NCI-H345 treated with DMSO at 0.1 percent for 48 hours (cell line): Measurements from ENCODE around the gene WDR46.
"Not testable (repeated sequence)": the region's sequence is repeated elsewhere in the genome, so short reads cannot be mapped to it uniquely, and the experiment has no call there.

Source experiments
- DNase-seq: peaks from one replicate; lab custom pipeline; 2025; ENCODE audit not compliant: unreplicated experiment; lab: John Stamatoyannopoulos, UW

Gene WDR46

DNA sequence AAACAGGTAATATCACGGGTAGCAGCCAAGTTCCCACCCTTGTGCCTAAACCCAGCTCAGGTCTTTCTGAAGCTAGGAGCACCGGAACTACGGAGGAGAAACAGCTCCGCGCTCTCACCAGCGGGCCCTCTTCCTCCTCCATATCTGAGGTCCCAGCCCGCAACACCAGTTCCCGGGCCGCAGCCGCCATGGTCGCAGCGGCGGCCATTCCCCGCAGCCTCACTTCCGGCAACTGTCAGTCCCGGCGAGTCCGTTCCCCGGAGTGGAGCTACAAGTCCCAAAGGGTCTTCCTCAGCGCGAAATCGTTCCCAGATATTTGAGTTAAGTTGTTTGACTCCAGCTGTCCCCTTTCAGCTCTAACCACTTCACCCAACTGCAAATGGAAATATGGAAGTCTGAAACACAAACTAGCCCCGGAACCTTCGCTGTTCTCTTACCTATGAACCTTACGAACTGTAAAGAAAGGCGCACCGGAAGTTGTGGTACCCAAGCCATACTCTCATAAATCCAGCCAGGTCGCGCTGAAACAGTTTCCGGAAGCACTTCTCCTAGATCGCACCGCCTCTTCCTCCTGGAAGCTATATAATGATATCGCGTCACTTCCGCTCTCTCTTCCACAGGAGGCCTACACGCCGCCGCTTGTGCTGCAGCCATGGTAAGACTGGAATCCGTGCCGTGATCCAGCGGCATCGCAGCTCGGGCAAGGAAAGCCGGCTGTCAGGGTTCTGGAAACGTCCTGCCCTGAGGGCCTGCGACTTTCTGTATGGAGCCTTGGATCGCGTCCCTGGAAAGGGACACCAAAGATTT lies 17.4 kb downstream of the WDR46 start, which contains the start of the genes RPS18 and VPS52:
RPS18 (plus strand) TSS at position 608 of the 807 bp plus-strand sequence; CDS start at position 653, 45 bp downstream.
VPS52 (minus strand) TSS at position 409 of the 807 bp plus-strand sequence; CDS start at position 208, 201 bp downstream.
- peak; percentile 96 for DNase-seq

DNA sequence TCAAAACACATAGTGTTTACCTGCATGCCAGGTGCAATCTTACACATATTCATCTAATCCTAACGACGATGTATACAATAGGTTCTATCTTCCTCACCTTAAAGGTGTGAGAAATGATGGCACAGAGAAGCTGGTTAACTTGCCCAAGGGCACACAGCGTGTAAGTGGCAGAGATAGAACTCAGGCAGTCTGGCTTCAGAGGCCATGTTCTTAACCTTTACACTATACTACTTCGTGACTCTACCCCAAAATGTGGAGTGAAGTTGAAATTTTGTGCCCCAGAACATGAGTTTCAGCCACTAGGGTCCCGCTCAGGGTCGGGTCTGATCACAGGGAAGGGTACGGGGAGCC lies 17.9 kb downstream of the WDR46 start:
- DNase-seq, result no peak

DNA sequence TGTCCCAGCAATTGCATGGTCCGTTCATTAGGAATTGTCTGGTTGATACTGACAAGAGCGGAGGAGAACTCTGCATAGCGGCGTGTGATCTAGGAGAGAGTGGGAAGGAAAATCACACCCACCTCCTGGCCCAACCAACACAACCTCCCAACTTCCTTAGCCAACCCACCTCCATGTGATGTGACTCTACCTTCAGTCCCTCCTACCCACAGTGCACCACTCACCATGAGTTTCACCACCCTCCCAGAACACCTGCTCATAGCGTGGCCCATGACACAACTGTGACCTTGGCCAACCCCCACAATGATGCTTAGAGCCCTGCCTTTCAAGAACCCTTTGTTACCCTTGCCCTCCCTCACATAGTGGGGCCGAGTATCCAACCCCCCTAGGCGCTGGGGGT lies 25.0 kb downstream of the WDR46 start:
- DNase-seq, result no peak

DNA sequence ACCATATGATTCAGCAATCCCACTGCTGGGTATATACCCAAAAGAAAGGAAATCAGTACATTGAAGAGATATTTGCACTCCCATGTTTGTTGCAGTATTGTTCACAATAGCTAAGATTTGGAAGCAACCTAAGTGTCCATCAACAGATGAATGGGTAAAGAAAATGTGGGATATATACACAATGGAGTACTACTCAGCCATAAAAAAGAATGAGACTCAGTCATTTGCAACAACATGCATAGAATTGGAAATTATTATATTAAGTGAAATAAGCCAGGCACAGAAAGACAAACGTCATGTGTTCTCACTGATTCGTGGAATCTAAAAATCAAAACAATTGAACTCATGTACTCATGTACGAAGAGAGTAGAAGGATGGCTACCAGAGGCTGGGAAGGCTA lies 26.5 kb downstream of the WDR46 start:
- not testable (repeated sequence) for DNase-seq

DNA sequence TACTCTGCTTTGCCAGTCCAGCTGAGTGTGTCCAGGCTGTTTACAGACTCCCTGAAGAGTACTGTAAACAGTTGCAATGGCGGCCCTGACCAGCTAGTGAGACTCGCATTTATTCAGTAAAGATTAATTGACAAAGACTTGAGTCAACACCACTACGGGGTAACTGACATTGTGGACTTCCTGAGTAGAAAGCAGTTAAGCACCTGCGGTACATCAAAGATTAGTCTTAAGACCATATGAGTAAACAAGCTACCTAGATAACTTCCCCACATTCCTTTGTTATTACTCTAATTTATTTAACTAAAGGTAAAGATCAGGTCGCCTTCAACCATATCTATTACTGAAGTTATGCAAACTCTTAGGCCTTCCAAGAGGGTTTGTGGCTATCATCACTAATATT lies 30.0 kb downstream of the WDR46 start:
- DNase-seq, result no peak

DNA sequence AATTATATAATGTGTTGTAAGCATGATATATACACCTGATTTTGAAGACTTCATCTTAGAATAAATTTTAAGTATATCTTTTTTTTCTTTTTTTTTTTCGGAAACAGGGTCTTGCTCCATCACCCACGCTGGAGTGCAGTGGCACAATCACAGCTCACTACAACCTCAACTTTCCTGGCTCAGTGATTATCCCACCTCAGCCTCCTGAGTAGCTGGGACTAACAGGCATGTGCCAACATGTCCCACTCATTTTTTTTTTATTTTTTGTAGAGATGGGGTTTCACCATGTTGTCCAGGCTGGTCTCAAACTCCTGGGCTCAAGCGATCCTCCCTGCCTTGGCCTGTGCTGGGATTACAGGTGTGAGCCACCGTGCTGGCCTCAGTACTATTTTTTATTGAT lies 34.4 kb downstream of the WDR46 start:
- DNase-seq, result no peak

DNA sequence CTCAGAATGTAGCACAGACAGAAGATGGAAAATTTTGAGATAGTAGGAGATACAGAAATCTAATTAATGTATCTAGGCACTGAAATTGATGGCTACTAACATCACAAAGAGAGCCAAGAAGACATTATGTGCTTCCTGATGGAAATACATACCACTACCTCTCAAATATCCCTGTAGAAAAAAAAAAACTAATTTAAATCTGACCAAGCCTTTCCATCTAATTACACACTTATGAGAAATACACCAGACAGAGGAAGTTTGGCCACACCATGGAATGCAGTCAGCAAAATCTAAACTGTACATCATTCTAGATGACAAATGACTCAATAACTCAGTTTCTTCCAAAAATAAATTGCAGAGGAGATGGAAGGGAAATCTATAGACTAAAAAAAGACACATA lies 36.3 kb downstream of the WDR46 start:
- DNase-seq, result no peak

DNA sequence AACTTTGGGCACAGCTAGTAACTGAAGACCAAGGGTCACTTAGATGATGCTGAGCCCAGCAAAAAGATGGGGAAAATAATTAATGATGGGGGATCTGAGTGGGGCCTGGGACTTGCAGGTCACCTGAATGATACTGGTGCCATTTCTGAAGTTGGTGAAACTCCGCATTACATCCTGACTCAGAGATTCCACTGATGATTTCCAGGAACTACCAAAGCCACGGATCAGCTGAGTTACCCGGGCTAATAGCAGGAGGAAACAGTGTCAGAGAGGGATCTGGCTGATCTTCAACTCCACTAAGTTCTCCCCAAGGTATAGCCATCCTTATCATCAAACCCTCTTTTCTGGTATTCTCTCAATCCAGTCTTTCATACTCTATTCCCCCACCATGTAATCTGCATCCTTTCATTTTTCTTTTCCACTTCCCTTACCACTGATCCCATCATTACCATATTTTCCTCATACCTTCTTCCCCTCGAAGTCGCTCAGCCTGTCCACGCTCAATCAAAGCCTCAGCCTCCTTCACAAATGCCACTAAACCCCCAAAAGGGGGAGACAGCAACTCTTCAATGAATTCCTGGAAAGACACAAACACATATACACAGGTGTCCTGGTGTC lies 37.5 kb downstream of the WDR46 start:
- DNase-seq, result no peak

DNA sequence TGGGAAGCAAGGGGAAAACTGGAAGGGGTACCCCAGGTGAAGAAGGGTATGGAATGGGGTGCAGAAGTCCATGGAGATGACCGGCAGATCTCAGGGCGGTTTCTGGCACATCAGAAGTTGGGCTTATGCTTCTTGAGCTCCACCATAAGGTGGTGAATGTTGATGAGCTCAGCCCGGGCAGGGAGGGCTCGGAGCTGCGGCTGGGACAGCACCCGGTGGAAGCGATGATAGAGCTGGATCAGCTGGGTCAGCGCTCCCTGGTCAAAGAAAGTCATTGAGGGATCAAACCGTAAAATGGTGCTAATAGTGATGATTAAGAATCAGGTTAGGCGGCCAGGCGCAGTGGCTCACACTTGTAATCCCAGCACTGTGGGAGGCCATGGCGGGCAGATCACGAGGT lies 38.3 kb downstream of the WDR46 start:
- DNase-seq, result no peak

DNA sequence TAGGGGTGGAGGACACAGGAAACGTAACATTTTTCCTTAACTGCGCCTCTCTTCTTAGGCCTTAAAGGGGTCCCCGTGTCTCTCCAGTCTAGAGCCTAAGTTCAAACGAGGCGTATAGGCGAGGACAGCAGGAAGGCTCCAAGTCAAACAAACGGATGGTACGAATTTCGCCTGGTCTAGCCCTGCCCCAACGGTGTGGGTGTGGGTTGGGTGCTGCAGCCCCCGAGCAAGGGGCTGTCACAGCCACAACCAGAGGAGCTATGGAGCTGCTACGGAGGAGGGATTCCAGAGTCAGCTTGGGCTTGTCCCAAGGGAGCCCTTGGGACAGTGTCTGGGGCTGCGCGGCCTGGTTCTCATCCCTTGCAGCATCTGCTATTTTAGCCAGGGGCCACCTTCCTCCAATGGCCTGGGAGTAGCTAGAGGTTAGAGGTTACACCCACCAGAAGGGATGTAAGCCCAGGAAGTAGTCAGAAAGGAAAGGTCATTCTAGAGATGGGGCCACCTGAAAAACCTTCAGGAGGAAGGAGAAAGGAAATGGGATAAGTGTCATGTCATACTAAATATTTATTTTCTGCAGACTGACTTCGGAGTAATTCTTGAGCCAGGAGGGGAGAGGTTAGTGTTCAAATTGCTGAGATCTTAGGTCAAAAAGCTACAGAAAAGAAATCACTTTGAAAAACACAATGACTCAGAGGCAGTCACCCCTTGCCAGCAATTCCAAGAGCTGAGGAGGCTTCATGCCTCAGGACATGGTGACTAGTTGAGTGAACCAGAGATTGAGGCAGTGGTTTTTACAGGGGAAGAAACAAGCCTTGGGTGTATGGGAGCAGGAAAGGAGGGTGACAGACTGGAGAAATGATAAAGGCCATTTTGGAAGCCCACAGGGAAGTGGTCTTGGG lies 39.1 kb downstream of the WDR46 start:
- DNase-seq, result no peak

DNA sequence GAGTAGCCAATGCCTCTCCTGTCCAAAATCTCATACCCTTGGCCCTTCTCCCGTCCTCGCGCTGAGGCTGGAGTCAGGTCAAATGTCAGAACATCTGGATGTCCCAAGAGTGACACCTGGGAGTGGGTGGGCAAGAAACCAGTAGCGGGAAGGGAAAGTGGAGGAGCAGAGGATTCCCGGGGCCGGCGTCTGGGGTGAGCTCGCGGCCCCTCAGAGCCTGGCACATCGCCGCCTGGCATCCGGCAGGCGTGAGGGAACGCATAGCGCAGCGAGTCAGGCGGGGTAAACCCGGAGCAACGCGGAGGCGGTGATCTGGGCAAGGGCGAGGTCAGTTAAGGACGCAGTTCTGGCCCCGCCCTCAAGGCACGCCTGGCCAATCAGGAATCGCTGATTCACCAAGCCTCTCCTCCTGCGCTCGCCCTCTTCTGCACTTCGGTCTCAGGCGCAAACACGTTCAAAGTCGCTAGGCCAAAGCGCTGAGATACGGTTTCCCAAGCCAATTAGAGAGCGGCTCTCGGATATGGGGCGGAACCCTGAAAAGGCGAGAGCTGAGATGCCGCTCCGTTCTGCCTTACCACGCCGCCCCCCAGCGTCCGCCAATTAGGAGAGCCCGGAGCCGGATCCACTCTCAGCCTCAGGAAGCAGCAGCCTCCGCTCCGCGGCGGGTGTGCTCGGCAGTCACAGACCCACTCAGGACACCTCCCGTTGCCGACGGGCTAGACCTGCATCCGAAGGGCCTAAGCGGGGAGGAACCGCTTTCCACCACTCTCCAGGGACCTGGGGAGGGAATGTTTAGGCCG lies 39.9 kb downstream of the WDR46 start:
- peak; percentile 95 for DNase-seq

DNA sequence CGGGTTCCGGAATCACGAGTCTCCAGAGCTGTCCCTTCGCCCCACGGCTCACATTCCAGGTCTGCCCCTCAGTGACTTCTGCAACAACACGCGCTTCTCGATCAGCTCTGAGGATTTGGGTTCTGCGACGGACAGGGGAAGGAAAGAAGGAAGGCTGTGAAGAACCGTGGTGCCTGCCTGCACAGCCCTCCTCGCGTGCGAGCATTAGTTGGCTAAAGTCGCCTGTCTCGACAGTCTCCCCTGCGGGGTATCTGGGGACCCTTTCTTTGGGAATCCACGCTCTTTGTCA lies 40.5 kb downstream of the WDR46 start:
- peak; percentile 70 for DNase-seq

DNA sequence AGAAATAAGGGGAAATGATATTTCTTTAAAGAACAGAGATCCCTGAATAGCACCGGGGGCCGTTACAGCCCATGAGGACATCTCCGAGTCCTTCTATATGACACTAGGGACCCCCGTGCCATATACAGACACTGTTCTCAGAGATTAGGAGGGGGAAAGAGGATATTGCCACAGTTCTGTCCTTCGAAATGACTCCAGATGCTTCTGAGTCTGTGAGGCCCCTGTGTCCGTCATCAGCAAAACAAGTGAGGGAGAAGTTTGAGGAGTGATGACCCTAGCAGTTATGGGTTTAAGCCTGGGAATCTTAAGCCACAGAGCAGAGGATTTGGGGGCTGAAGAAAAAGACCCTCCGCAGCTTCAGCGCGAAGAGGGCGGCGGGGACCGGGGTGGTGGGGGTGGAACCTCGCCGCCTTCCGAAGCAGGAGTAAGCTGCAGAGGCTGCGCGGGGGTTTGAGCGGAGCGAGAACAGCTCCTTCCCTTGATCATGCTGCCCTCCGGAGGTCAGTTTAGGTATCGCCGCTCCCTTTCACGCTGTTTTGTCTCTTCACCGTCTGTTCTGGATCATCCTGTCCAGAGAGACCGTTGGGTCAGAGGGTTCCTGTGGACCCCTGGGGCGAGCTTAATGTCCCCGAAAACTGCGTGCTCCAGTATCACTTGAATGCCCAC lies 40.9 kb downstream of the WDR46 start:
- peak; percentile 70 for DNase-seq

DNA sequence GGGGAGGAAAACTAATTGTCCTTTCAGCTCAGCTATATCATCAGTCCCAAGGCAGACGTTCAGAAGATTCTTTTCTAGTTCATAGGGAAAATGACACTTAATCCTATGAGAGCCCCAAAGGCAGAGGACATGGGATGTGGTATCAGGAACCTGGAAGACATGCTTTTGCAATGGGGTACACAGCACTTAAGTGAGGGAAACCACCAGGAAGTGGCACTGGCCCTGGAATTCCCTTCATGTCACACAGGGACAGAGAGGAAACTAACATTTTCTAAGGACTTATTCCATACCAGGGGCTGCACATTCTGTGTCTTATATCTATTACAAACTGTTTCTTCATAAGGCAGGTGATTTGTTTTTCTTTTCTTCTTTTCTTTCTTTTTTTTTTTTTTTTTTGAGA lies 45.6 kb downstream of the WDR46 start:
- no peak for DNase-seq

DNA sequence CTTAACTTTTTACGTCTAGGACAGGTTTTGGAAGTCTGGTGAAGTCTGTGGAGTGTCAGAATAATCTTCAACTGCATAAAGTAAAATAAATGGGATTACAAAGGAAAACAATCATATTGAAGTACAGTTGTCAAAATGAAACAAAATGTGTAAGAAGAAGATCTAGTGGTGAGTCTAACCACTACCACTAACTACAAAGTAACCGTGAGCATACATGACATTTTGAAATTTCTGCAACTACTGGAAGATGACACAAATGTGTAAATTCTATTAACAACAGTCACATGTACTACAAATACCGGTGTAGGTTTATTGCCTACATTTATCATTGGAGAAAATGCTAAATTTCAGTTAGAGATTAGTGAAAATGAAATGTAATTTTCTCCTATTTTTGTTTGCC lies 47.1 kb downstream of the WDR46 start:
- DNase-seq, result no peak

DNA sequence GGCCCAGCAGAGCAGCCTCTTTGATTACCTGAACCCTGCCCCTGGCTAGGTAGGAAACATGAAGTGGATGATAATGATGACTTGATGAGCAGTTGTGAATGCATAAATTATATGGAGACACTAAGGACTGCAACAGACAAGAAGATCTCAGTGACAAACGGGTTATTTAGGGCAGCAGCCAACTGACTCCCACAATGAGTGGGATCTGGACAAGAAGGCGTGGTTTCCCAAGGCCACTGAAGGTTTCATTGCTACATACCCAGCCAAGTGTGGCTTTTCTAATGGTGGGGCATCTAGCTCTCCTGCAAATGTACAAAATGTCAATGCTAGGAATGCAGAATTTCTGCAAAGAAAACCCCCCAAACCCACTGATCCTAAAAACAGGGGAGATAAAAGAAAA lies 51.3 kb downstream of the WDR46 start:
- DNase-seq, result no peak

DNA sequence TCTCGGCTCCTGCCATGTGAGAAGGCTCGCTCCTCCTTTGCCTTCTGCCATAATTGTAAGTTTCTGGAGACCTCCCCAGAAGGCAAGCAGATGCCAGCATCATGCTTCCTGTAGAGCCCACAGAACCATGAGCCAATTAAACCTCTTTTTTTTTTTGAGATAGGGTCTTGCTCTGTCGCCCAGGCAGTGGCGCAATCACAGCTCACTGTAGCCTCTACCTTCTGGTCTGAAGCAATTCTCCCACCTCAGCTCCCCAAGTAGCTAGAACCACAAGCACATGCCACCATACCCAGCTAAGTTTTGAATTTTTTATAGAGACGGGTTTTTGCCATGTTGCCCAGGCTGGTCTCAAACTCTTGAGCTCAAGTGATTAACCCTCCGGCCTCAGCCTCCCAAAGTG lies 52.2 kb downstream of the WDR46 start:
- DNase-seq, result no peak

DNA sequence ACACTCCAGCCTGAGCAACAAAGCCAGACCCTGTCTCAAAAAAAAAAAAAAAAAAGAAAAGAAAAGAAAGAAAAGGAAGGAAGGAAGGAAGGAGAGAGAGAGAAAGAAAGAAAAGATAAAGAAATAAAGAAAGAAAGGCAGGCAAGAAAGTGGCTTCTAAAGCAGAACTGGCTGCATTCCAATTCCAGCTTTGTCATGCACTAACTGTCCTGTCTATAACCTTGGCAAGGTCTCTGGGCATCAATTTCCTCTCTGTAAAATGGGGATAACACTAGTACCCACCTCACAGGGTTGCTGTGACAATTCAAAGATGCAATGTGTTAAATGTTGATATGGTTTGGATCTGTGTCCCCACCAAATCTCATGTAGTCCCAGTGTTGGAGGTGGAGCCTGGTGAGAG lies 52.7 kb downstream of the WDR46 start:
- DNase-seq, result no peak

DNA sequence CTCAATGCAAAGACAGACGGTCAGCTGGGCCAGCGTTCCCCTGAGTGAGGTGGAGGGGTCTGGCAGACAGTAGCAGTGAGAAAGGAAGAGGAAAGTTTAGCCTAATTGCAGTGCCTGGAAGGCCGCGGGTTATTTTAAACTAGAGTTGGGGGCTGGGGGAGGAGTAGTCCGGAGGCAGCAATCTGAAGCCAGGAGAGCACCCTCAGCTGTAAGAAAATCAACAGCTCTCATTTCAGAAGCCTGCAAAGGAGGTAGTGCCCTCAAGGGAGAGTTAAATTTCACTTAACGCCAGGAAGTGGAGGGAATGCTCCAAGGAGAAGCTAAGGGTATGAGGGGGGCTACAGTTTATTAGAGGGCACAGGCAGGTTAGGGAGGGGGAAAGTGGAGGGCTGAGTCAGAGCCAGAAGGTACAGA lies 53.8 kb downstream of the WDR46 start:
- DNase-seq, result no peak
